Raji (cell line): ENCODE results near the gene ZNF366.

Source experiments
- POLR2A ChIP-seq: IDR thresholded peaks from 2 replicates; pipeline ENCODE4 v1.6.1; 2011; ENCODE audit warnings: low read depth, low read length, control low read depth; ENCODE audit not compliant: insufficient read depth

The ZNF366 gene

DNA sequence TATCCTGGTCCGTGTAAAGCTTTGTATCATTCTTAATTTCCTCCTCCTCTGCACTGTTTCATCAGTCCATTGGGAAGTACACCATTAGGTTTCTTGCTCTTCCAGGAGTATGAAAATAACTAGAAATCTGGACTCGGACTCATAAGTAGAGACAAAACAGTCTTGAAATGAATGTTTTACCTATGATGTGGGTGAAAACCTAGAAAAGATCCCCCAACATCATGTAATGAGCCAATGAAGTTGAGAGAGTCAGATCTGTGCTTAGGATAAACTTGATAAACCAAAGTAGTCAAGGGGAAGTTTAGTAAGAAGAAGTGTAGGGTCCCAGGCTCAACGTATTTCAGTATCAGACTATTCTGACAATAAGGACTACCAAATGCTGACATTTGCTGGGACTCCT is 25.2 kb downstream of the ZNF366 start:
- no peak for TF ChIP-seq POLR2A

DNA sequence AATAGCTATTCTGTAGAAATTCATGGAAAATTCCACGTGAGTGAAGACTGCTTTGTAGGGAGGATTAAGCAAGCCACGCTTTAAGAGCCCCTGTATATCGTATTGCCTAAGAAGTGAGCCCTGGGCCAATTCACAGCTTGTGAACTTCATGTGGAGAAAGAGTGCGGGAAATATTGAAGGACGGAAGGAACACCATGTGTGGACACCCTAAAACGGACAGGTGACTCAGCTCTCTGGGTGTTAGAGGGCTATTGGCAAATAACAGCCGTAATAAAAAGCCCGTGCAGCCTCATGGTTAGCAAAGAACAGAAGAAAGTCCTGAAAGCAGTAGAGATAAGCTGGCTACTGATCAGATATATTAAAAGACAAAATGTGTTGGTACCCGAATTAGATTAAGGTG is 26.4 kb downstream of the ZNF366 start:
- no peak for TF ChIP-seq POLR2A

DNA sequence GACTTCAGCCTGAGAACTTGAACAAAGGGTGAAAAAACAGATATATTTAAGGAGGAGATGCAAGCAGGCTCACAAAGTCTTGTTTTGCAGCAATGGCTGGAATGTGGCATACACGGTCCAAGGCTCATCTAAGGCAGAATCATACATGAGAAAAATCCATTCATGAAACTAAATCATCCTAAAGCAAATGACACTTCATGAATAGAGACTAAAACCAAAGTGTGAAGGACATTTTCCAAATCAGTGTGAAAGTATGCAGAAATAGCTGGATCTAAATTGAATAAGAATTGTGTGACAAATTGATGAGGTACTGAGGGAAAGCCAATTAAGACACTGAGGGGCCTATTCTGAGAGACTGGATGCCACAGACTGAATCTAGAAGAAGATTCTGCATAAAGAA is 27.3 kb downstream of the ZNF366 start:
- TF ChIP-seq POLR2A: no peak

GRCh38 chr5:72478684-72479083 is 28.5 kb downstream of the ZNF366 start:
- TF ChIP-seq POLR2A: no peak

DNA sequence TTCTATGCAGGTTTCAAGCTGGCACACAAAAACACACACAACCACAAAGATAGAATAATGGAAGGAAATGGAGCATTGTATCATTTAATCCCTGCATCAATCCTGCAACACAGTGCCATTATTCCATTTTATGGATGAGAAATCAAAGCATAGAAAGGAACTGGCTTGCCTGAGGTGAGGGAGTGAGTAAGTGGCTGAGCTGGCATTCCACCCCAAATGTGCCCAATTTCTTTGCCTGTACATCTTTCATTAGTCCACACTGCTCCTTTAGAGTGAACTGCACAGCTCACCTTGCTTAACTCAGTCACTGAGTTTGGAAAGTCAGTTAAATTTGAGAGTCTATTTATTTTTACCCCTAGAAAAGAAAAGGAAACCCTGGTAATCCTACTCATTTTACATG is 28.9 kb downstream of the ZNF366 start:
- TF ChIP-seq POLR2A: no peak

DNA sequence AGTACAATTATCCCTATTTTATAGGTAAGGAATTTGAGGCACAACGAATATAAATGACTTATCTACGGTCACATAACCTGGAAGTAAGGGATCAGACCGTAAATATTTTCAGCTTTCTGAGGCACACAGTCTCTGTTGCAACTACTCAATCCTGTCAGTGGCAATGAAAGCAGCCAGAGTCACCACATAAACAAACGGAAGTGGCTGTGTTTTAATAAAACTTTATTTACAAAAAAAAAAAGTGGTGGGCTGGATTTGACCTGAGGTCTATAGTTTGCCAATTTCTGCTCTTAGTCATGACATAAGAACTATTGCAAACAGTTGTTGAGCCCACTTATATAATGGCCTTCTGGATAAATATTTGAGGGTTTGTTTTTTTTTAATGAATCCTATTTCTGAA is 29.6 kb downstream of the ZNF366 start:
- TF ChIP-seq POLR2A: no peak

GRCh38 chr5:72477176-72477575 is 30.0 kb downstream of the ZNF366 start:
- TF ChIP-seq POLR2A: no peak

GRCh38 chr5:72476721-72477120 is 30.5 kb downstream of the ZNF366 start:
- no peak for TF ChIP-seq POLR2A

- no peak for TF ChIP-seq POLR2A
Observed at GRCh38 chr5:72476275-72476674, 30.9 kb downstream of the ZNF366 start.

GRCh38 chr5:72474516-72474915 is 32.7 kb downstream of the ZNF366 start:
- TF ChIP-seq POLR2A: no peak

DNA sequence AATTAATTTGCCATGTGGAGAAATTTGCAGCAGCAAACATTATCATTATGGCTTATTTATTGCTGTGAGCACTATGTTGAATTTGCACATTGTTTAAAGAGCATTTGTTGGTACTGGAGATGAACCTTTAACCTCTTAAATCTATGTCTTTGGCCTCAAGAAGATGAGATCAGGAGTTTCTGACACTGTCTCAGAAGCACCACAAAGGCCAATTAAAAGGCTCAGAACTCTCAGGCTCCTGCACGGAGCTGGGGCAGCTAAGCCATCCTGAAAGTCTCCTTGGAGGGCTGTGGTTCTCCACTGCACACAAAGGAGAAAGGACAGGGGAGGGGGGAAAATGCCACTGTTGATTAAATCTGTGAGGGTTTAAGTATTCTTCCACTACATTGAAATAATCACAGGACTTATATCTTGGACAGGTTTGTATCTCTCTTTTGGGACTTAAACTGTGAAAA is 33.1 kb downstream of the ZNF366 start:
- no peak for TF ChIP-seq POLR2A

DNA sequence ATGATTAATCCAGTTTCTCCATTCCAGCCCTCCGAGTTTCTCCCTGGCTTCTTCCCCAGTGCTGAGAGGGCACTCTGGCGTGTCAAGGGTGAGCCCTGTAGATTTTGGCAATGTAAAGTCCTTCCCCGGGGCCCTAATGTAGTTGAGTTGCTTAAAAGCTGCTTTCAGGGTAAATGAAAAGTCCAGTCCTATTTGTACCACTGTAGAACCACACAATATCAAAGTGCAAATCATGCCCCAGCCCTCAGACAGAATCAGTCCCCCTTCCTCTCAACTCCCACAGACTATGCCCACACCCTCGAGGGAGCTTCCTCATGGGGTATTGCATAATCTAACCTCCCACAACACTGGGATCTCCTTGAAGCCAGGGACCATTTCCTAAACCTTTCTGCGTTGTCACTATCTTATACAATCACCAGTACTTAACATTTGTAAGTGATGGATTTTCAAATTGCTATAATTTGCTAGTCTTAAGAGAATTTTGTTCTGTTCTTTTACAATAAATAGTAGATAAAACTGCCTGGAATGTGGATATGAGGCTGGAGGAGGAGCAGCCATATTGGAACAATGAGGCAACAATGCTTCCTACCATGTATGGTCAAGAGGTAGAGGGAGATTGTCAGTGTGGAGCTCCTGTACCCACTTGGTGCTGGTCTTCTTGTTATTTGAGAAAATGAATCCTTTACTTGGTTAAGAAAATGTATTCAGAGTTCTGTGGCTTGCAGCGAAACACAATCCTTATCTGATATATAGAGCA is 34.4 kb downstream of the ZNF366 start:
- TF ChIP-seq POLR2A: no peak

- TF ChIP-seq POLR2A: no peak
Observed at GRCh38 chr5:72472031-72472430, 35.2 kb downstream of the ZNF366 start.

- TF ChIP-seq POLR2A: no peak
Observed at GRCh38 chr5:72470826-72471225, 36.4 kb downstream of the ZNF366 start.

DNA sequence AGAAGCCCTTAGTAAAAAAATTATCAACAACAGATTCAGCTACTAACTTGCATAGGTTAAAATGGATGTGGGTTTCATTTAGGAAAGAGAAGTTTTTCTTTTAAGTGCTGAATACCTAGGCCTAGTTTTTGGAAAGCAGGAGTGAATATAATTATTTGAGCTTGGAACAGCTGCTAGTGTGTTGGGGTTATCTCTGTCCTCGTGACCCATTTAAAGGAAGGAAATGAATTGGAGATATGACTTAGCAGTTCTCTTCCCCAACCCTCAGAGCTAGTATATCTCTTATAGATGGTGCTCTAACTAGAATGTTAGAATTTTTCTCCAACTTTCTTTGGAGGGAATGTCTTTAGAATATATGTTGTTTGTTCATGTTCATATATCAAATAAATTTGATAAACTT is 38.6 kb downstream of the ZNF366 start:
- TF ChIP-seq POLR2A: no peak

GRCh38 chr5:72468024-72468423 is 39.2 kb downstream of the ZNF366 start:
- TF ChIP-seq POLR2A: no peak

DNA sequence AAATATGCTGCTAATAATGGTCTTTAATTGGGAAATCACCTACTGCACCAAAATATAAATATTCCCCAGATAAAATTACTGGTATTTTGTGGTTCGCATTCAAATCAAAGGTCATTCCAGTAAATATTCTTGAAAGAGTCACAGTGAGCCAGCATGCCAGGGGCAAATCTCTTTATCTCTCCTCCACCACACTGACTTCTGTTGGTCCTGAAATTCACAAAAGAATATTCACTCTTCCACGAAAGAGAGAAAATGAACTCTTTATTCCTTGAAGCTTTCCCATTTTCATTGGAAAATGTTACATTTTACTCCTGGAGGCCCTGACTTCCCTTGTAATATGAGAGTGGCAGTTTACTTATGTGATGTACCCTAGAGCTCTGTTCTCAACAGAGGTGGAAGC is 39.7 kb downstream of the ZNF366 start:
- TF ChIP-seq POLR2A: no peak
